GM18909 (cell line): ENCODE results near the gene CCDC183.
"Not testable (repeated sequence)": the region's sequence is repeated elsewhere in the genome, so short reads cannot be mapped to it uniquely, and the experiment has no call there.

Source experiments
- ATAC-seq: cut with Tn5 transposase; IDR thresholded peaks from one replicate; pipeline ENCODE4 v1.9.1; 2021; ENCODE audit warnings: mild to moderate bottlenecking; ENCODE audit not compliant: unreplicated experiment, poor library complexity

The CCDC183 gene

GRCh38 chr9:136823136-136824046 lies 27.3 kb downstream of the CCDC183 start:
- ATAC-seq, result no peak

GRCh38 chr9:136824496-136825225 lies 28.5 kb downstream of the CCDC183 start:
- no peak for ATAC-seq

DNA sequence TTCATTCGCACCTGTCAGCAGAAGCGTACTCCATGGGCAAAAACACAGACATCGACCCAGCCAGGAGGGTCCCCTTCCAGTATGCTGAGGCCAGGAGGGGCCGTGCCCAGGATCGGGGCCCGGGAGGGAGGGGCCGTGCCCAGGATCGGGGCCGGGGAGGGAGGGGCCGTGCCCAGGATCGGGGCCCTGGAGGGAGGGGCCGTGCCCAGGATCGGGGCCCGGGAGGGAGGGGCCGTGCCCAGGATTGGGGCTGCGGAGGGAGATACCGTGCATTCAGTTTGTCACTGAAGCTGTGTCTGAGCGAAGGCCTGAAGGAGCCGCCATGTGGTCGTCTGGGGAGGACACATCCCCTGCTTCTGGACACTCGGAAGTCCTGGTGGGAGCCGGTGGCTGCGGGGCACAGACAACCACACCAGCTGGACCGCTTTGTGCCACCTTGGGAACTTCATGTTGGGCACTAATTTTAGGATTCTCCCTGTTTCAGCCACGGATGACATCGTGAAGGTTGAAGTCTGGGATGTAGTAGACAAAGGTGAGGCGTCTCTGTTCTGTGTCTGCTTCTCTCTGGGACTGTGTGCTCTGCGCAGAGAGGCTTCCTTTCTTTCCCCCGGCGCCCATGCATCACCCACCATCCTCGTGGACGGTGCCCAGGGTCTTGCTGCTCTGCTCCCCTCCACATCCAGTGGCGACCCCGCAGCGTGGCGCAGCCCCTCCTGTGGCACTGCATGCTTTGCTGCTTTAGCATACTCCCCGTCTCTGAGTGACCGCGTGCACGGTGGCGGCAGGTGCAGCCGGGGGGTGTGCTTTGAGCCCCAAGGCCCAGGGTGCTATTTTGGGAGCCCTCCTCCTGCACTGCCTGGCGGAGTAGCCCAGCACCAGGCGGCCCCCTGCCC lies 29.4 kb downstream of the CCDC183 start:
- ATAC-seq, result no peak

DNA sequence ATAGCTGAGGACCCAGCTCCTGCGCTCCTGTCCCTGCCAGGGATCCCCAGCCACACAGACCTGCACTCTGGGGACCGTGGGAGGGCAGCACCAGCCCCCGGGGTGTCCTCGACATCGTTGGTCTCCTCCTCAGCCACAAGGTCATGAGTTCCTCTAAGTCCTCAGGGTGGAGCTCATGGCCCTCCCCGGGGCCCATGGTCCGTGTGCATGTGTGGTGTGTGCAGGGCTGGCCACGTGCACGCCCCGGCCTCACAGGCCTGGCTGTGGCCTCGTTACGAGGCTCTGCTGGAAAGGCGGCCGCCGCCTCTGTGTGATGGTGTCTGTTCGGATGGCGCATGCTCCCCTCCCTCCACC lies 30.0 kb downstream of the CCDC183 start:
- ATAC-seq, result no peak

GRCh38 chr9:136826703-136827582 lies 30.8 kb downstream of the CCDC183 start:
- no peak for ATAC-seq

- no peak for ATAC-seq
Observed at GRCh38 chr9:136827794-136828473, 31.8 kb downstream of the CCDC183 start.

GRCh38 chr9:136828474-136829140 lies 32.5 kb downstream of the CCDC183 start:
- no peak for ATAC-seq

- ATAC-seq, result no peak
Observed at GRCh38 chr9:136829412-136829811, 33.3 kb downstream of the CCDC183 start.

- no peak for ATAC-seq
Observed at GRCh38 chr9:136829981-136830885, 34.1 kb downstream of the CCDC183 start.

DNA sequence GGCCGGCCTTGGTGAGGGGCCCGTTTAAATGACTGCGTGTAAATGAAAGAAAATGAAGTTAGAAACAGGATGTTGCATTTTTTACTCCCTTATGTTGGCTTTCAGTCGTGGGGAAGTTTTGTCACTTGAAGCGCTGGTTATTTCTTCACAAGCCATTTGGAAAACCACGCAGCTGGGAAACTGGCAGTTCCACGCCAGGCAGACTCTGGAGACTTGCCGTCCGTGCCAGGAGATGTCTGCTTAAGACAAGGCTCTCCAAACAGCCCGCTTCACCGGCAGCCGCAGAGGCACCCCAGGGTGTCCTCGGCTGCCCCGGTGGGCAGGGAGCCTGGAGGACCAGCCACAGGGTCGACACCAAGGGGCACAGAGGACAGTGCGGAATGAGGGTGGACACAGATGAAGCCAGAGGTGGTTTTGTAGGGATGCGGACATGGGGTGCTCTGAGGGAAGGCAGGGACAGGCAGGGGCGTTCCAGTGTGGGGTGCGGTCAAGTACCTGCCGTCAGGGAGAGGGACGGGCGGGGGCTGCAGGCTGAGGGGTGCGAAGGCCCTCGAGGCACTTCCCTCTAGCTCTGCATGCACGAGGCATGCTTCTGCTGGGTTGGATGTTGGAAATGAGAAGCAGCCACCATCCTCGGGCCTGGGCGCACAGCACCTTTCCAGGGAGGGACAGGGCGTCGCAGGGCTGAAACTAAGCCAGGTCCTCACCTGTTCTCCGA lies 35.0 kb downstream of the CCDC183 start:
- ATAC-seq, result no peak

- ATAC-seq, result no peak
Observed at GRCh38 chr9:136831720-136832104, 35.6 kb downstream of the CCDC183 start.

DNA sequence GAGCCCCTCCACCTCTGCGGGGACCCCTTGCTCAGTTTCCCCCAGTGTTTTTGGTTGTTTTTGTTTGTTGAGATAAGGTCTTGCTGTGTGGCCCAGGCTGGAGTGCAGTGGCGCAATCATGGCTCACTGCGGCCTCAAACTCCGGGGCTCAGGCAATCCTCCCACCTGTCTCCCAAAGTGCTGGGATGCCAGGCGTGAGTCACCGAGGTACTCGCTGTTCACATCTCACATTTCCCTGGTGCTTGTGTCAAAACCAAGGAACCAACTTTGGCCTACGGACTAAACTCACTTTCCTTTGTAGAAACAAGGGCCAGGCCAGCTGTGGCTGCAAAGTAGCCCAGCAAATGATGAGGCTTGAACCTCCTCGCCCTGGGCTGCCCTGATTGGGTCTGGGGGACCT lies 36.4 kb downstream of the CCDC183 start:
- no peak for ATAC-seq

GRCh38 chr9:136833381-136834048 lies 37.4 kb downstream of the CCDC183 start:
- not testable (repeated sequence) for ATAC-seq

DNA sequence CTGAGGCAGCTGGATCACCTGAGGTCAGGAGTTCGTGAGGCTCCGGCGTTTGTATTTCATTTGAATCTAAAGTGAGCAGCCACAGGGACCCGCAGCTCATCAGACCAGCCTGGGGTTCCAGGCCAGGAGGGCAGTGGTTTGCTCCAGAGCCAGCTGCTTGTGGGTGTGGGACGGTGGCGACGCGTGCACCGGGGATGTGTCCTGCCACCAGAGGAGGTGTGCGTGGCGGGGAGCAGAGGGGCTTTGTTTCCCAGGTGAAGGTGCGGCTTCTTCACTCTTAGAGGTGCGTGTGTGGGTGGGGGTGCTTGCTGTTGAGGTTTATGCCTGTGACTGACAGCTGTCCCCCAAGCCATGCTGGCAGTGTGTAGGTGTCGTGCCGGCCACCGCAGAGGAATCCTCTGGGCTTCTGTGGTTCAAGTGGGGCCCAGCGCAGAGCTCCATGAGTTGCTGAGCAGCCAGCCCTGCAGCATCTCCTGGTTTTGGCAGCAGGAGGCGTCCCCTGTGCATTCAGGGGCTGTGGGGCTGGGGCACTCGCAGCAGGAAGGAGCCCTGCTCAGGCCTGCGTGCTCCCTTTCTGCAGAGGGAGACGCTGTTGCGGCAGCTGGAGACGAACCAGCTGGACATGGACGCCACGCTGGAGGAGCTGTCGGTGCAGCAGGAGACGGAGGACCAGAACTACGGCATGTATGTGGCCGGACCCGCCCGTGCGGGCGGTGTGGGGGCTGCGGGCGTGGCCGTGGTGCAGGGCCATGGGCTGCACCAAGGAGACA lies 39.2 kb downstream of the CCDC183 start:
- ATAC-seq, result no peak
